ENCODE measurements around the gene RPL41.

DNA sequence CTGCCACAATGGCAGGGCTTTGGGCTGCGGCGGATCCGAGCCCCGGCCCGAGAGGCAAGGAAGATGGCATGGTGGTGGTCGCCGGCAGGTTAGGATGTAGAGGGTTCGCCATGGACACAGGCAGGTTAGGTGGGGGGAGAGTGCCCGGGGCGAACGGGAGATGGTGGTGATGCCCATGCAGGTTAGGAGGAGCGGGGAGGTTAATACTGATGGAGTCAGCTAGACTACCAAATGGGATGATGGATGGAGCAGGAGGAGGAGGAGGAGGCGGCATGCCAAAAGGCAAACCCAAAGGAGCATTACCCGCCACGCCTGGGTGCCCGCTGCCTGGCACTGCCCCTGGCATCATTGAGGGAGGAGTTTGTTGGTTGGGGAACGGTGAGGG, 47.9 kb downstream of the RPL41 start:
- TF ChIP-seq CTCF (IDR thresholded peaks at IDR 0.05) (no peak), POLR2A (IDR thresholded peaks at IDR 0.05) (no peak), POLR2AphosphoS5 (IDR thresholded peaks at IDR 0.05; ENCODE audit: insufficient read depth in 1 of 2, low read depth in 1 of 2) (peak in 1 of 2 donors; percentile 44)
